Measurements from ENCODE around the gene BPIFB2.
"Not testable (repeated sequence)": the region's sequence is repeated elsewhere in the genome, so short reads cannot be mapped to it uniquely, and the experiment has no call there.

The BPIFB2 gene, protein sequence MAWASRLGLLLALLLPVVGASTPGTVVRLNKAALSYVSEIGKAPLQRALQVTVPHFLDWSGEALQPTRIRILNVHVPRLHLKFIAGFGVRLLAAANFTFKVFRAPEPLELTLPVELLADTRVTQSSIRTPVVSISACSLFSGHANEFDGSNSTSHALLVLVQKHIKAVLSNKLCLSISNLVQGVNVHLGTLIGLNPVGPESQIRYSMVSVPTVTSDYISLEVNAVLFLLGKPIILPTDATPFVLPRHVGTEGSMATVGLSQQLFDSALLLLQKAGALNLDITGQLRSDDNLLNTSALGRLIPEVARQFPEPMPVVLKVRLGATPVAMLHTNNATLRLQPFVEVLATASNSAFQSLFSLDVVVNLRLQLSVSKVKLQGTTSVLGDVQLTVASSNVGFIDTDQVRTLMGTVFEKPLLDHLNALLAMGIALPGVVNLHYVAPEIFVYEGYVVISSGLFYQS

DNA sequence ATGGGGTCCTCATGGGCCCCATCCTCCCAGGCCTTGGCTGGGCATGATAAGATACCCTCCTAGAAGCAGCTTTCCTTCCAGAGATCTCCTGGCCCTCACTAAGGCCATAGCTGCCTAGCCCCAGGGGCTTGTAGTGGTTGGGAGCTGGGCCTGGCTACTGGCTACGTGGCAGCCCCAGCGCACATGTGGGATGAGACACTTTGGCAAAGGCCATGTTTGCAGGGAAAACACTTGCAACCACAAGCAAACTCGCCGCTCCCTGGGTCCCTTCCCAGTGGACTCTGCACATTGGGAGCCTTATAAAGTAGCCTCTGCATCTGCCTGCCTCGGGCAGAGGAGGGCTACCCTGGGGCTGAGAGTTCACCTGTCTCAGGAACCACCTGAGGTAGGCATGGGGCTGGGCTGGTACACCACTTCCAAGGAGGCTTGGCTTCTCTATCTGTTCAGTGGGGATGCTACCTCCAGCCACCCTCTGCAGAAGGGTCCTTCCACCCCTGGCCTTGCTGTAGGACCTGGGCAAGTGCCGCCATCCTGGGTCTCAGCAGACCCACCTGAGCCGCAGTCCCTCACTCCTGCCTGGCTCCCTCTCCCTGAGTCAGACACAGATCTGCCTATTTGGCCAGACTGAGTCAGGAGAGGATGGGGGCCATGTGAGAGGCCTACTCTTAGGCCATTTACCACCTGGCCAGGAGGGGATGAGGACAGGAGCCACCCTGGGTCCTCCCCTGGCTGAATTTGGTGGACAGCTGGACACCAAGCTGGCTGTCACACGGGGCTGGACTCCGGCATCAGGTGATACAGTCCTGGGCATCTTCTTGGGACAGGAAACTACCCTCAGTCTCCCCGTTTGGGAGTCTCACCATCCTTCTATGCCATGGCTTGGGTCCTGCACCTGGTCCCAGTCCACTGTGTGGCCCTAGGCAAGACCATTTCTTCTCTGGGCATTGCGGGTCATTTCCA, at the start of gene BPIFB2:
TSS of gene BPIFB2 (plus strand) at position 329 of the 960 bp plus-strand sequence. CDS start 871 bp downstream, outside the sequence.
- FAIRE-seq: no peak

GRCh38 chr20:32958574-32958973, 48.9 kb upstream of the BPIFB2 start:
- FAIRE-seq: no peak

DNA sequence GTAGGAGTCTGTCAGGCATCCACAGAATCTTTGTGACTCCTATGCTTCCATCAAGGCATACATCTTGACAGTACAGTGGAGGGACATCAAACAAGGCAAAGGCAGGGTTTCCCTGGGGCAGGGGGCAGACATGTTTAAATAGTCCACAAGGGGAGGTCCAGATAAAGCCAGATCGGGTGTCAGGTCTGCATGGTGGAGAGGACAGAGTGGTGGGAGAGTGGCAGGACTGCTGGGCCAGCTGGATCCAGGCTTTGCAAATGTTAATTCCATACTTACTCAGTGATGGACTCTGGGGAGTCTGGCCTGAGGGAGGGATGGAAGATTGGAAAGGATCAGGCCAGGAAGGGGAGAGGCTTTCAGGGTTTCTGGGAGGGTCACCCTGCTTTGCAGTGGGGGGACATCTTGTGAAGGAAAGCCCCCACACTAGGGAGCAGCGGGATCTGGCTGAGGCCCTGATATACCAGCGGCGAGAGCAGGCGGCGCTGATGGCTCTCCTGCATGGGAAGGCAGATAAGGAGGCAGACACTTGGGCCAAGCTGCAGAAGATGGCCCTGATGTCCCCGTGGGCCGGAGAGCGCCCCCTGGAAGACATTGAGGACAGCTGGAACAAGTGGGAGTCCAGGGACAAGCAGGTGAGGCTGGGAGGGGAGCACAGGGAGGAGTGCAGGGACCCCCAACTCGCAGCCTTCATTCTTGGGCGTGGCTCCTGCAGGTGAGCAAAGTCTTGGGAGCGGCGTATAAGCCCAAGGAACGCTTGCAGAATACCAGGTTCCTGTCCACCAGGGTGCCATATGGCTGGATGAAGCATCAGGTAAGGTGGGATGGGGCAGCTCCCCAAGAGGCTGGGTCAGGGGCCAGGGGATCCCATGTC, 47.9 kb upstream of the BPIFB2 start:
- no peak for FAIRE-seq

DNA sequence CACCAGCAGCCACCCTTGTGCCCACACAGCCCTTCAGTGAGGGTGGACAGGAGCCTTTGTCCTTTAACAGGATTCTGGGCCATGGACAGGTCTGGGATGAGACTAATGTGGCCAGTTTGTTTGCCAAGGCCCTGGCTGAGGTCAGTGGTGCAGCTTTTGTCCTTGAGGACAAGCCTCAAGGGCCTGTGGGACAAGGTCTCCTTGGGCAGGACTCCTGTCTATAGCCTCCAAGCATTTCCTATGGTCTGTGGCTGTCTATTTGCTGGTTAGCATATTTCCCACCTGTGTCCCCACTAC, 47.3 kb upstream of the BPIFB2 start:
- no peak for FAIRE-seq

- FAIRE-seq: no peak
Measured at GRCh38 chr20:32960849-32961731, 46.4 kb upstream of the BPIFB2 start.

GRCh38 chr20:32962053-32962452, 45.5 kb upstream of the BPIFB2 start:
- FAIRE-seq: no peak

GRCh38 chr20:32962646-32963045, 44.9 kb upstream of the BPIFB2 start:
- FAIRE-seq: not testable (repeated sequence)

GRCh38 chr20:32963176-32963575, 44.3 kb upstream of the BPIFB2 start:
- FAIRE-seq: no peak

- FAIRE-seq: no peak
Measured at GRCh38 chr20:32964575-32964974, 42.9 kb upstream of the BPIFB2 start.

- no peak for FAIRE-seq
Measured at GRCh38 chr20:32965115-32965514, 42.4 kb upstream of the BPIFB2 start.

DNA sequence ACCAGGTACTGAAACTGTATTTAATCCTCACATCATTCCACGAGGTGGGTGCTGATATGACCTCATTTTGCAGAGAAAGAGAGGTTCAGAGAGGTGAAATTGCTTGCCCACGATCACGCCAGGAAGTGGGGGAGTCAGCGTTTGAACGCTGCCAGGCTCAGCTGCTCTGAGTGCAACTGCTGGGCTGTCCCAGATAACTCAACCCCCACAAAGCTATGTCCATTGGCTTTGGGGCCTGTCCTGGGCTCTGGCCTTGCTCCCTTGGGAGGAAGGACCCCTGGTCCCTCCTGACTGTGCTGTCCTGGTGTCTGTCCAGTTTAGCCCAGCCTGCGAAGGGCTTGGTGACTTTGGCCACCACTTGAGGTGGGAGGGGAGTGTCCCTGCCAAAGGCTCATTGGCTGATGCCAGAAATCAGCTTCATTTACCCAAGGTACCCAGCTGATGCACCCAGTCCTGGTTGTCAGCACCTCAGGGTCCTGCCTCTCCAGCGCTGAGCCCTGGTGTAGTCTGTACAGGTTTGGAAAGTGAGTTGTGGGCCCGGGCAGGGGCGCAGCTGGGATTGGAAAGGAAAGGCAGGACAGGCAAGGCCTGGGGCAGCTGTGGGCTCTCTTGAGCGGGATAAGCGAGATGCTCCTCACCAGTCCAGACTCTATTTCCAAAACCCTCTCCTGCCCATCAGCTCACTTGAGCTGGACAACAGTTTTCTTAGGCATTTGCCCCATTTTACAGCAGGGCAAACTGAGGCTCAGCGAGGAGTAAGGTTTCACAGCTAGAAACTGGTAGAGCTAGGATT, 41.7 kb upstream of the BPIFB2 start:
- no peak for FAIRE-seq

- no peak for FAIRE-seq
Measured at GRCh38 chr20:32966382-32966781, 41.1 kb upstream of the BPIFB2 start.

- no peak for FAIRE-seq
Measured at GRCh38 chr20:32966881-32967781, 40.4 kb upstream of the BPIFB2 start.

- FAIRE-seq: no peak
Measured at GRCh38 chr20:32967961-32968457, 39.5 kb upstream of the BPIFB2 start.

DNA sequence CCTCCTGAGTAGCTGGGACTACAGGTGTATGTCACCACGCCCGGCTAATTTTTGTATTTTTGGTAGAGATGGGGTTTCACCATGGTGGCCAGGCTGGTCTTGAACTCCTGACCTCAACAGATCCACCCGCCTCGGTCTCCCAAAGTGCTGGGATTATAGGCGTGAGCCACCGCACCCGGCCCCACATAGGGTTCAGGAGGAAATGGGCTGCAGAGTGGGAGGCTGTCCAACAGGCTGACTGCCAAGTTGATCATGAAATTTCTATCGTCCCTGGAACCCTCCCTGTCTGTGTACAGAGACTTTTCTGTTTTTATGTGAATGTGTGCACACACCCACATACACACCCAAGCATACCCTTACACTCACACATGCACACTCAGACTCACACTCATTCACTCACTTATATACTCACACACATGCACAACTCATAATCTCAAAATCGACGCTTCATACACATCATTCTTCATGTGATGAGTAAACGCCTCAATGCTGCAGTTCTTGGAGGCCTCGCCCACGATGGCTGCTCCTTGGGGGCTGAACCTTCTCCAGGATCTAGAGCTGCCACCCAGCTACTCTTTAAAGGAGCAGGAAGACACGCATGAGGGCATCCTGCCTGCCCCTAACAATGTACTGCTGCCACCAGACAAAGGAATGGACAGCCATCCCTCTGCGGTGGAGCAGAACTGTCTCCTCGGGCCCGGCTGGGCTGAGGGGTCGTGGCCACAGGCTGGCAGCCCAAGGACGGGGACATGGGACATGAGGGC, 38.8 kb upstream of the BPIFB2 start:
- no peak for FAIRE-seq

DNA sequence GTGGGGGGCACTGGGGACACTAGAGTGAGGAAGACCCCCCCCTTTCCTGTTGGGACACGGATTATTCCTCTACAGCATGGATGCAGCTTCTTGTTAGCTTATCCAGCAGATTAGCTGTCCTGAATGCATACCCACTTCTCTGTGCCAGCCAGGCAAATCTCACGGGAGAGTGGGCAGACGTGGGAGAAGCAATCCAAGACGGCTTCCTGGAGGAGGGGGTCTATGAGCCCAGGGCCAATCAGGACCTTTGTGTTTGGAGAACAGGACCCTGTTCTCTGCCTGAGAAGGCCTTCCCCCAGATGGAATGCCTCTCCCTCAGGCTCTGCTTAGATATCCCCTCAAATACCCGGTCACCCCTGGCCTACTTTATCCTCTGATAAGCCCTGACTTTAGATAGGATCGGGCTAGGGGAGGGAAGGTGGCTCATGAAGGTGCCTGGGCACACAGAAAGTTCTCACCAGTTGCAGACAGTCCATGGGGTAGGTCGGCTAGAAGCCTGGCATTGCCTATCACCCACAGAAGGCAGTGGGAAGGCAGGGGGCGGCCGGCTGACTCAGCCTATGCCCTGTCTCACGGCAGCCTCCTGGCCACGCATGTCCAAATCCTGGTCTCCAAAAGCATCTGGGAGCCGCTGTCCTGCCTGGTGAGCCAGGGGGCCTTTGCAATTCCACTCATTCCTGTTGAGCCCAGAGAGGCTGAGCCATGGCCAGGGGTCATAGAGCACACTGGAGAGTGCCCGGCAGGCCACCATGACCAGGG, 38.0 kb upstream of the BPIFB2 start:
- no peak for FAIRE-seq

GRCh38 chr20:32970115-32970972, 37.2 kb upstream of the BPIFB2 start:
- no peak for FAIRE-seq

Data from A204.1 (cell line).